ENCODE results near the gene EIF4B. TPM values are rescaled to one million over a fixed set of nuclear protein-coding genes. Genes with fewer than 3 reads are reported as not detected.
"Not testable (repeated sequence)": the region's sequence is repeated elsewhere in the genome, so short reads cannot be mapped to it uniquely, and the experiment has no call there.

The EIF4B gene
- total and polyA plus RNA-seq, 2 experiments from 2014 or later: 141 to 584 TPM

- not testable (repeated sequence) for H3K27ac Mint-ChIP-seq; H3K79me2 ChIP-seq (replicated peaks; ENCODE audit: insufficient read depth); H3K36me3 ChIP-seq (ENCODE audit: insufficient read depth); H3K9me3 Mint-ChIP-seq; H3K4me3 Mint-ChIP-seq; H4K20me1 ChIP-seq (replicated peaks; ENCODE audit: insufficient read depth); H3K27ac ChIP-seq (ENCODE audit: low read depth); H3K4me3 ChIP-seq; H3K36me3 Mint-ChIP-seq (ENCODE audit: low read depth); ATAC-seq; H3K27me3 Mint-ChIP-seq (ENCODE audit: insufficient read depth, low read depth, poor library complexity); DNase-seq (ENCODE audit: low spot score); H3K4me1 ChIP-seq (ENCODE audit: insufficient read depth); H2AFZ ChIP-seq; H3F3A ChIP-seq (replicated peaks; ENCODE audit: low read depth); H3K27me3 ChIP-seq (ENCODE audit: insufficient read depth); H3K4me2 ChIP-seq; H3K9me2 ChIP-seq (ENCODE audit: insufficient read depth)
- peaks cover 14% of the 10 kb centered on the region; the same call in 2 of the 3 replicates for H3K4me1 Mint-ChIP-seq
These were observed 14.0 kb upstream of the EIF4B start for GRCh38 chr12:52992240-52992639.

- Histone ChIP-seq H3F3A (replicated peaks; ENCODE audit: low read depth) (no peaks in the 10 kb centered on the region), H3K27ac (ENCODE audit: low read depth) (no peak overlapping the region), H3K9me2 (ENCODE audit: insufficient read depth) (peaks cover 3% of the 10 kb centered on the region; the same call in 1 of the 2 replicates), H3K79me2 (replicated peaks; ENCODE audit: insufficient read depth) (no peaks in the 10 kb centered on the region), H3K4me3 (no peak overlapping the region), H3K4me2 (no peak overlapping the region; the same call in 1 of the 2 replicates), H2AFZ (peak overlapping the region; percentile 96), H4K20me1 (replicated peaks; ENCODE audit: insufficient read depth) (no peaks in the 10 kb centered on the region), H3K4me1 (ENCODE audit: insufficient read depth) (no peaks in the 10 kb centered on the region; the same call in 1 of the 2 replicates), H3K27me3 (ENCODE audit: insufficient read depth) (no peaks in the 10 kb centered on the region), H3K36me3 (ENCODE audit: insufficient read depth) (no peaks in the 10 kb centered on the region)
- peaks cover 14% of the 10 kb centered on the region; the same call in 2 of the 3 replicates for H3K4me1 Mint-ChIP-seq
- TF ChIP-seq CTCF (conservative IDR thresholded peaks at IDR 0.05; ENCODE audit: low read depth in 2 of 2): no peak
- peak overlapping the region; percentile 59; the same call in 1 of the 2 replicates for H3K27ac Mint-ChIP-seq
- H3K27me3 Mint-ChIP-seq (ENCODE audit: insufficient read depth, low read depth, poor library complexity): peaks cover 7% of the 10 kb centered on the region
- no peaks in the 10 kb centered on the region for H3K9me3 Mint-ChIP-seq
- no peak overlapping the region for H3K4me3 Mint-ChIP-seq
- H3K36me3 Mint-ChIP-seq (ENCODE audit: low read depth): no peaks in the 10 kb centered on the region
- DNase-seq (ENCODE audit: low spot score): no peak
- no peak for ATAC-seq
These were observed 13.3 kb upstream of the EIF4B start for GRCh38 chr12:52992699-52993557.

GRCh38 chr12:52993558-52993869 is 12.7 kb upstream of the EIF4B start:
- peaks cover 14% of the 10 kb centered on the region; the same call in 2 of the 3 replicates for H3K4me1 Mint-ChIP-seq
- no peak for TF ChIP-seq EZH2phosphoT487 (IDR thresholded peaks at IDR 0.05; ENCODE audit: unreplicated experiment)
- TF ChIP-seq STAT1 (IDR thresholded peaks at IDR 0.05; ENCODE audit: unreplicated experiment): no peak
- no peak for TF ChIP-seq ZNF462 (CRISPR knock-in tag; IDR thresholded peaks at IDR 0.05)
- TF ChIP-seq JUNB (IDR thresholded peaks at IDR 0.05; ENCODE audit: unreplicated experiment): no peak
- no peak for TF ChIP-seq ETS1 (IDR thresholded peaks at IDR 0.05)

More at GRCh38 chr12:52993558-52993869, 12.7 kb upstream of the EIF4B start:
- H3K27ac ChIP-seq (ENCODE audit: low read depth): no peak overlapping the region
- H3K27ac Mint-ChIP-seq: no peak overlapping the region
- peaks cover 3% of the 10 kb centered on the region; the same call in 1 of the 2 replicates for H3K9me2 ChIP-seq (ENCODE audit: insufficient read depth)
- H3K4me3 ChIP-seq: no peak overlapping the region
- H3K4me2 ChIP-seq: peak overlapping the region; percentile 11; the same call in 1 of the 2 replicates
- no peaks in the 10 kb centered on the region for H4K20me1 ChIP-seq (replicated peaks; ENCODE audit: insufficient read depth)
- peaks cover 7% of the 10 kb centered on the region for H3K27me3 Mint-ChIP-seq (ENCODE audit: insufficient read depth, low read depth, poor library complexity)
- H3K4me1 ChIP-seq (ENCODE audit: insufficient read depth): no peaks in the 10 kb centered on the region; the same call in 1 of the 2 replicates
- no peak overlapping the region for H3K4me3 Mint-ChIP-seq
- no peaks in the 10 kb centered on the region for H3F3A ChIP-seq (replicated peaks; ENCODE audit: low read depth)
- H3K79me2 ChIP-seq (replicated peaks; ENCODE audit: insufficient read depth): no peaks in the 10 kb centered on the region
- H2AFZ ChIP-seq: peak overlapping the region; percentile 96
- H3K36me3 ChIP-seq (ENCODE audit: insufficient read depth): no peaks in the 10 kb centered on the region
- DNase-seq (ENCODE audit: low spot score): peak; percentile 12
- ATAC-seq: 0 out of 3 replicates have a peak, but pooled peaks have one; percentile 36
- H3K27me3 ChIP-seq (ENCODE audit: insufficient read depth): no peaks in the 10 kb centered on the region
- H3K9me3 Mint-ChIP-seq: no peaks in the 10 kb centered on the region
- H3K36me3 Mint-ChIP-seq (ENCODE audit: low read depth): no peaks in the 10 kb centered on the region
